GM12892 (cell line): ENCODE data around the gene RAET1G. TPM values are rescaled to one million over a fixed set of nuclear protein-coding genes. Genes with fewer than 3 reads are reported as not detected.
"Not testable (repeated sequence)": the region's sequence is repeated elsewhere in the genome, so short reads cannot be mapped to it uniquely, and the experiment has no call there.

Experiments used
- DNase-seq: peaks from one replicate; pipeline ENCODE4 v3.0.0; 2011; ENCODE audit not compliant: insufficient read length
- FAIRE-seq: peaks from 2 replicates; lab custom pipeline; 2011; peaks lifted over from hg19 to GRCh38; lab: Jason Lieb, UNC
- POLR2A ChIP-seq: IDR thresholded peaks from 2 replicates; pipeline ENCODE4 v1.6.1; 2011; ENCODE audit warnings: low read depth, low read length, control low read depth
- POLR2AphosphoS5 ChIP-seq: IDR thresholded peaks from 2 replicates; pipeline ENCODE4 v1.6.1; 2011; ENCODE audit warnings: low read depth, low read length, control low read depth
- TAF1 ChIP-seq: IDR thresholded peaks from 2 replicates; pipeline ENCODE4 v1.6.1; 2011; ENCODE audit warnings: low read depth, mild to moderate bottlenecking, control low read depth, low read length, borderline replicate concordance
- polyA plus RNA-seq: library from polyadenylated mRNA; unstranded; fragments of >200 nt; gene quantifications from one replicate; pipeline ENCODE4 v1.2.1, GENCODE V29; 2012; ENCODE audit warnings: missing spikeins, inconsistent platforms; ENCODE audit not compliant: missing spikeins

Gene RAET1G
- not detected for polyA plus RNA-seq

- no peak for FAIRE-seq
- peak; percentile 51 for DNase-seq
Observed at GRCh38 chr6:149922642-149923326, at the start of gene RAET1G. RAET1G (minus strand) TSS chr6:149923121; CDS start chr6:149923010, 111 bp downstream.

GRCh38 chr6:149969635-149970034, 46.7 kb upstream of the RAET1G start:
- FAIRE-seq (no peak), DNase-seq (no peak)

More at GRCh38 chr6:149922642-149923326, at the start of gene RAET1G:
- no peak for TF ChIP-seq POLR2AphosphoS5
- TF ChIP-seq POLR2A, result no peak
- no peak for TF ChIP-seq TAF1

GRCh38 chr6:149968909-149969308, 46.0 kb upstream of the RAET1G start:
- not testable (repeated sequence) for DNase-seq, FAIRE-seq

More at GRCh38 chr6:149969635-149970034, 46.7 kb upstream of the RAET1G start:
- TF ChIP-seq POLR2AphosphoS5 (no peak), POLR2A (no peak), TAF1 (no peak)

- DNase-seq, FAIRE-seq: not testable (repeated sequence)
Observed at GRCh38 chr6:149967999-149968398, 45.1 kb upstream of the RAET1G start.

GRCh38 chr6:149967591-149967990, 44.7 kb upstream of the RAET1G start:
- FAIRE-seq (no peak), DNase-seq (no peak)
- TF ChIP-seq POLR2A (no peak), POLR2AphosphoS5 (no peak), TAF1 (no peak)

GRCh38 chr6:149966319-149966718, 43.4 kb upstream of the RAET1G start:
- not testable (repeated sequence) for FAIRE-seq

GRCh38 chr6:149965194-149966020, 42.5 kb upstream of the RAET1G start:
- FAIRE-seq (no peak), DNase-seq (peak; percentile 23)
- no peak for TF ChIP-seq TAF1
- TF ChIP-seq POLR2A, result no peak
- TF ChIP-seq POLR2AphosphoS5, result no peak

More at GRCh38 chr6:149966319-149966718, 43.4 kb upstream of the RAET1G start:
- not testable (repeated sequence) for DNase-seq

- DNase-seq, result peak; percentile 18
- FAIRE-seq, result no peak
- no peak for TF ChIP-seq POLR2AphosphoS5
- TF ChIP-seq TAF1, result no peak
- TF ChIP-seq POLR2A, result no peak
Observed at GRCh38 chr6:149964308-149965193, 41.6 kb upstream of the RAET1G start.

- TF ChIP-seq TAF1 (no peak), POLR2A (no peak), POLR2AphosphoS5 (no peak)
- peak; percentile 43 for DNase-seq
- FAIRE-seq, result no peak
Observed at GRCh38 chr6:149963462-149964307, 40.8 kb upstream of the RAET1G start, which contains the start of gene ULBP1. ULBP1 (plus strand) TSS chr6:149963943; CDS start chr6:149964050, 107 bp downstream.

- FAIRE-seq, result no peak
- TF ChIP-seq TAF1, result no peak
- DNase-seq, result no peak
Observed at GRCh38 chr6:149963212-149963461, 40.2 kb upstream of the RAET1G start.

- TF ChIP-seq POLR2AphosphoS5 (no peak), POLR2A (no peak), TAF1 (no peak)
- no peak for FAIRE-seq
- DNase-seq, result peak; percentile 24
Observed at GRCh38 chr6:149962461-149963211, 39.7 kb upstream of the RAET1G start.
